Coronary artery (tissue), 2 donors: ENCODE data around the gene KRTDAP.

ENCODE experiments used
- DNase-seq: peaks from one replicate; pipeline ENCODE4 v3.0.0-alpha.2; 2017; ENCODE audit warnings: low spot score
- H3K27ac ChIP-seq, 2 donors: fragments of 200-600 bp; sonication (generic); one replicate each; pipeline ENCODE4 v1.5.1; 2016 to 2019
- H3K4me3 ChIP-seq: fragments of 200-600 bp; sonication (generic); 2 replicates; pipeline ENCODE4 v1.5.1; 2016; ENCODE audit warnings: mild to moderate bottlenecking, moderate library complexity
- CTCF ChIP-seq: fragments of 200-600 bp; sonication (generic); IDR thresholded peaks from one replicate; pipeline ENCODE4 v1.5.1; 2019; ENCODE audit warnings: antibody characterized with exemption

KRTDAP gene

GRCh38 chr19:35460608-35461007, 29.7 kb downstream of the KRTDAP start:
- no peak overlapping the region for H3K27ac ChIP-seq
- DNase-seq: no peak
- no peak for TF ChIP-seq CTCF

DNA sequence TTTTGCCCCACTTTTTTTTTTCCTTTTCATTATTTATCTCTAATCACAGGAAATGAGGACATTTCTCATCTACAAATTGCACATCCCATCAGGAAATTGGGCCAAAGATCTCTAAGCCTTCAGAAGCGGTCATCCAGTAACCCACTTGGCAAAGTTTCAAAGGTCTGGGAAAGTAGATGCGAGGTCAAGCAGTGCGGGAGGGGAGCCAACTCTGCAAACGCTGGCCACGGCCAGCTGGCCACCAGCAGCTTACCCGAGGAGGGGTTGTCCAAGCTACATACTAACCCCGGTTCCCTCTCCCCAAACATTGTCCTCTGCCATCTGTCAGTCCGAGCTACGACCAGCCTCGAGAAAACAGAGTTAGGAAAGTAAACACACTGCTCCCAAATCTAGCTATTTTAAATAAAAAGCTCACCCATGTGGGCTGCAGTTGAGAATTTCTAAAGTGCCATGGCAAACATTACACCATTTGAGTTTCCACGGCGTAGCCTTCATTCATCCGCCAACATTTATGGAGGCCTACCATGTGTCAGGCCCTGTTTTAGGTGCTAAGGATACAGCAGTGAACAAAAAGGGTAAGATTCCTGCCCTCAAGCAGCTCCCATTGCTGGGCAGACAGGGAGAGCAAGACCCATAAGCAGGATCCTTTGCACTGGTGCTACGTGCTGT, 30.7 kb downstream of the KRTDAP start:
- no peak overlapping the region for H3K27ac ChIP-seq
- no peak for TF ChIP-seq CTCF
- DNase-seq: no peak
- H3K4me3 ChIP-seq: no peak overlapping the region

More at GRCh38 chr19:35460608-35461007, 29.7 kb downstream of the KRTDAP start:
- H3K4me3 ChIP-seq: no peak overlapping the region

DNA sequence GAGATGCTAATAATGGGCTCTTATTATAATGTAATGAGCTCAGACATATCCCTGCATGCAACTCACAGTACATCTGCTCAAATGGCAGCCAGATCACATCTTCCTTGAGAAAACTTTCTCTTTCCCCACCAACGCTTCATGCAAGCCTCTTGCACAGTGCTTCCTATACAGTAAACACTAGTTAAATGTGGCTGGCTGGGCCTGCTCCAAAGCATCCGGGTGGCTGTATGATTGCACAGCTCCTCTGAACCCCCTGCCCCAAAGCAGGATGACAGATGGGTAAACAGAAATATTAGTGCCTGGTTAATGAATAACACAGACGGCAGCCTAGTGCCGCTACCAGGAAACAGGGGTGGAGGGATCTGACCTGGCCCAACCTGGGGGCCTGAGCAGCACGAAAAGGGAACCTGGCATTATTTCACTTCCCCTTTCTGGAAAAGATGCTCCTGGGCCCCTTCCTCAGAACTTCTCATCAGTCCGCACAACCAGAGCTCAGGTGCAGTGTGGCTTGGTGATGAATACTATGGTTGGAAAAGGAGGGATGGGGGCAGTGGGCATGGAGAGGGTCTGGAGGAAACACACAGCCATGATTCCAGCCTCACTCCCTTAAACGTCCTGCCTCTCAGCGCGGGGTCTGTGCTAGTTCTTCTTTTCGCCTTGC, 31.4 kb downstream of the KRTDAP start:
- no peak overlapping the region for H3K27ac ChIP-seq
- no peak for DNase-seq
- H3K4me3 ChIP-seq: no peak overlapping the region
- TF ChIP-seq CTCF: no peak

DNA sequence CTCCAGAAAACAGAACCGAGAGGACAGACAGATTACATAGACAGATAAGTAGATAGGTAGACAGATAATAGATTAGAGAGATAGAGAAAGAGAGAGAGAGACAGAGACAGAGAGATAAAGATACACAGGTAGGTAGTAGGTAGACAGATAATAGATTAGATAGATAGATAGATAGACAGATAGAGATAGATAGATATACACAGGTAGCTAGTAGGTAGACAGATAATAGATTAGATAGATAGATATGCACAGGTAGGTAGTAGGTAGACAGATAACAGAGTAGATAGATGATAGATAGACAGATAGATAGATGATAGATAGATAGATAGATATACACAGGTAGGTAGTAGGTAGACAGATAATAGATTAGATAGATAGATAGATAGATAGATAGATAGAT, 32.1 kb downstream of the KRTDAP start:
- Histone ChIP-seq H3K27ac (no peak overlapping the region), H3K4me3 (no peak overlapping the region)
- no peak for DNase-seq
- no peak for TF ChIP-seq CTCF

DNA sequence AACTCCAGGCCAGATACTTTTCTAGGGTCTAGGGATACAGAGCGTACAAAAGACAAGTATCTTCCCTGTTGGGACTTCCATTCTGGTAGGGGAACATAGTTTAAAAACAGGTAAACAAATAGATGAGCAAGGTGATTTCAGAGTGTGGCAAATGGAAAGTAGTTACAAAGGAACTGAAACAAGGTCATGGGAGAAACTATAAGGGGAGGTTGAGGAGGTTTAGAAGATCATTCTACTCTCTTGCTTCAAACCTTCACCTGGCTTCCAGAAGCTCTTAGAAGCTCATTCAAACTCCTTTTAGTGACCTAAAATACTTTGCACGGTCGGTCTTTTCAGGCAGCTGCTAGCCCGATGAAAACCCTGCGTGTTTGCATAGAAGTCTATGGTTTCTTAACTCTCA, 33.1 kb downstream of the KRTDAP start:
- no peak for TF ChIP-seq CTCF
- H3K4me3 ChIP-seq: no peak overlapping the region
- H3K27ac ChIP-seq: no peak overlapping the region

GRCh38 chr19:35455616-35456201, 34.6 kb downstream of the KRTDAP start:
- DNase-seq: no peak
- H3K4me3 ChIP-seq: no peak overlapping the region
- no peak overlapping the region for H3K27ac ChIP-seq
- no peak for TF ChIP-seq CTCF

More for the DNA sequence above, 33.1 kb downstream of the KRTDAP start:
- DNase-seq: no peak

DNA sequence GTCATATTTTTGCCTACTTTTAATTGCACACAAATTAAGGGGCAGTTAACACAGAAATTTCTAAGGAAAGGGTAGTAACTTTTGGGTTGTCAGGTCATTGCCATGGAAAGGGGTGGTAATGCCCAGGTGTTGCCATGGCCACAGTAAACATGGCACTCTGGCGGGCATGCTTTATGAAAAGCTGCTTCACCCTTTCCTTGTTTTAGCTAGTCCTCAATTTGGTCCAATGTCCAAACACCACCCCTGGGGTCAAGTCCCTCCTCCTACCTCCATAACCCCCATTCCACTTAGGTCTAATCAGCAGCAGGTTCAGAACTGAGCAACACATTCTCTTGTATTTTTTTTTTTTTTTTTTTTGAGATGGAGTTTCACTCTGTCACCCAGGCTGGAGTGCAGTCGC, 35.6 kb downstream of the KRTDAP start:
- DNase-seq: no peak
- TF ChIP-seq CTCF: no peak

More for the DNA sequence above, 35.6 kb downstream of the KRTDAP start:
- H3K4me3 ChIP-seq: no peak overlapping the region
- H3K27ac ChIP-seq: no peak overlapping the region
